A549 treated with AZD9567 at 1 μM for 4 hours (cell line): ENCODE measurements around the gene HLA-DQB1. TPM values are rescaled to one million over a fixed set of nuclear protein-coding genes. Genes with fewer than 3 reads are reported as not detected.

Experiments used
- total RNA-seq: library from RNA; stranded (reverse); fragments of 200-300 nt; extraction: Qiagen RNA extraction; gene quantifications from 5 replicates; pipeline ENCODE4 v1.2.3, GENCODE V29; 2022; ENCODE audit not compliant: insufficient read depth

The HLA-DQB1 gene
- total RNA-seq: not detected in 5 replicates

DNA sequence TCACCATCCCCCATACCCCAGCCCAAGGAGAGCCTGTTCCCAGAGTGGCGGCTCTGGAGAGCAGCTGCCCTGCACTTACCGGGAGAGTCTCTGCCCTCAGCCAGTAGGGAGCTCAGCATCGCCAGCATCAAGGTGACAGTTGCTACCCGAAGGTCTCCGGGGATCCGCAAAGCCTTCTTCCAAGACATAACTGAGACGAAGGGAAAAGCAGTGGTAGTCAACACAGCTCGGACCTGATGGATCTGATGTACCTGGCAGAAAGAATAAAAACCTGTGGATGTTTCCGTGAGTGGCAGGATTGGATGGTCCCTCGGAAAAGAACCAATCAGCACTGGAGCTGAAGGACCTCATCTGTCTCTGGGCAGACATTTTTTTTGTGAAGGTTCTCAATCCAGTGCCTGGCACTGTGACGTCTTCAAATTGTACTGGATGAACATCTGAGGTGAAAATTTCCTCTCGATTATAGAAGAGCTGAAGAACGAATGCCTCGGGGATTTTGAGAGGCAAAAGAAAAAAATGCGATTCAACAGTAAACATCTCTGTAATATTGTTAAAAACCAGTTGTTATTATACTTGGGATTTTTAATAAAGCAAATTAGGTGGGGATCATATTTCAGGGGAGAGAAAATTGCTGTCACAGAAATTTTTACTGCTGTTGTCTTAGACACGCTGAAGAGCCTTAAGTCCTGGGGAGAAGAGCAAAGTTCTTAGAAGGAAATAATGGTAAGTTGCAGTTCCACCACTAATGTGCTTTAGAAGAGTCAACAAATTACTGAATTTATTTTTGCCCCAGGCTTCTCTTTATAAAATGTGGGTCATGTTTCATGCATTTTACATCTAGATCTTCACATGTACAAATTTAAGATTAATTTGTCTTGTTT, at the start of gene HLA-DQB1:
TSS of gene HLA-DQB1 (minus strand) at position 238 of the 881 bp plus-strand sequence. CDS start at position 188, 50 bp downstream.

DNA sequence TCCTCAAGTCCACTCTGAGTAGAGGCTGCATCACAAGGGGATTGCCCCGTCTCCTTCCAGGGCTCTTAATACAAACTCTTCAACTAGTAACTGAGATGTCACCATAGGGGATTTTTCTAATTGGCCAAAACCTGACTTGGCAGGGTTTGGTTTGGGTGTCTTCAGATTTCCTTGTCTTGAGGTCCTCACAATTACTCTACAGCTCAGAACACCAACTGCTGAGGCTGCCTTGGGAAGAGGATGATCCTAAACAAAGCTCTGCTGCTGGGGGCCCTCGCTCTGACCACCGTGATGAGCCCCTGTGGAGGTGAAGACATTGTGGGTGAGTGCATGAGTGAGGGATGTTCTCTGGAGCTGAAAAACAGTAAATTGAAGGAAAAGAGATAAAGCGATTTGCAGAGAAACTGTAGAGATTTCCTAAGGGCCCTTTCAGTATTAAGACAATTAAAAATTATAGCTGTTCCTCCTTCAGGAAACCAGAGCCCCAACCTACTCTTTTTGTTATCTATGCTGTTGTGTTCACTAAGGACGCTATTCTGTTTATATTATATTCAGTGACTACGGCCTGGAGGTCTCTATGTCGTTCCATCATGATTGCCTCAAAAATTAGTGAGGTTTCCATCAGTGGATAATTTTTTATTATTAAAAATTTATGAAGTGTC, 29.1 kb downstream of the HLA-DQB1 start, which contains the start of gene HLA-DQA1:
TSS of gene HLA-DQA1 (plus strand) at position 188 of the 662 bp plus-strand sequence. CDS start at position 241, 53 bp downstream.

Other genes with a start within 250 kb of the HLA-DQB1 start
- not detected in 5 replicates for gene HLA-DRA, start 226.8 kb downstream of the HLA-DQB1 start, total RNA-seq
- gene HLA-DRB5, start 136.4 kb downstream of the HLA-DQB1 start, total RNA-seq: not detected in 5 replicates
- gene HLA-DRB1, start 76.8 kb downstream of the HLA-DQB1 start, total RNA-seq: not detected in 5 replicates
- gene HLA-DQA1, start 29.3 kb downstream of the HLA-DQB1 start, total RNA-seq: not detected in 5 replicates
- not detected in 5 replicates for gene HLA-DQA2, start 74.7 kb upstream of the HLA-DQB1 start, total RNA-seq
- not detected in 5 replicates for gene HLA-DQB2, start 96.9 kb upstream of the HLA-DQB1 start, total RNA-seq
- 0.10 to 0.19 TPM (median 0.17 TPM) in 4 of 5 replicates, not detected in the other for gene HLA-DOB, start 150.3 kb upstream of the HLA-DQB1 start, total RNA-seq
- gene TAP2, start 172.1 kb upstream of the HLA-DQB1 start, total RNA-seq: 17.5 to 28.0 TPM (median 20.4 TPM) in 5 replicates
- gene PSMB8, start 177.4 kb upstream of the HLA-DQB1 start, total RNA-seq: 10.9 to 22.2 TPM (median 17.8 TPM) in 5 replicates
- gene TAP1, start 187.0 kb upstream of the HLA-DQB1 start, total RNA-seq: 25.4 to 36.3 TPM (median 33.4 TPM) in 5 replicates
- gene PSMB9, start 187.5 kb upstream of the HLA-DQB1 start, total RNA-seq: 16.3 to 23.4 TPM (median 17.7 TPM) in 5 replicates